SK-N-SH treated with all-trans-retinoic acid at 6 μM for 48 hours (cell line): ENCODE results near the gene PCDHB12.
"Not testable (repeated sequence)": the region's sequence is repeated elsewhere in the genome, so short reads cannot be mapped to it uniquely, and the experiment has no call there.

ENCODE experiments used
- ATAC-seq: fragments of 200-7000 bp; cut with Tn5 transposase; 3 replicates; pipeline ENCODE4 v1.9.1; 2020; ENCODE audit warnings: mild to moderate bottlenecking, moderate library complexity
- ARNTL ChIP-seq: fragments of 450-650 bp; formaldehyde crosslinking; IDR thresholded peaks from 2 replicates; pipeline ENCODE4 v1.5.0; 2020; ENCODE audit warnings: low read depth, mild to moderate bottlenecking, moderate library complexity, borderline replicate concordance
- CSRNP3 ChIP-seq: fragments of 250-450 bp; sonication (Bioruptor Pico); IDR thresholded peaks from 2 replicates; pipeline ENCODE4 v1.5.1; 2021; ENCODE audit warnings: mild to moderate bottlenecking, moderate library complexity
- ESRRG ChIP-seq: fragments of 250-450 bp; sonication (Bioruptor Pico); IDR thresholded peaks from 2 replicates; pipeline ENCODE4 v1.6.1; 2021; ENCODE audit warnings: mild to moderate bottlenecking
- GLIS3 ChIP-seq: fragments of 250-450 bp; sonication (Bioruptor Pico); IDR thresholded peaks from 2 replicates; pipeline ENCODE4 v1.5.0; 2020; ENCODE audit warnings: mild to moderate bottlenecking, moderate library complexity
- ISL1 ChIP-seq: fragments of 250-450 bp; sonication (Bioruptor Pico); IDR thresholded peaks from 2 replicates; pipeline ENCODE4 v2.1.2; 2022; ENCODE audit warnings: mild to moderate bottlenecking, moderate library complexity
- PPARA ChIP-seq: fragments of 250-450 bp; sonication (Bioruptor Pico); IDR thresholded peaks from 2 replicates; pipeline ENCODE4 v1.5.0; 2020; ENCODE audit warnings: mild to moderate bottlenecking, borderline replicate concordance
- TCF4 ChIP-seq: fragments of 250-450 bp; sonication (Bioruptor Pico); IDR thresholded peaks from 2 replicates; pipeline ENCODE4 v1.8.0; 2021; ENCODE audit warnings: mild to moderate bottlenecking, moderate library complexity, borderline replicate concordance
- ZFP3 ChIP-seq: fragments of 250-450 bp; sonication (Bioruptor Pico); IDR thresholded peaks from 2 replicates; pipeline ENCODE4 v1.5.0; 2020; ENCODE audit warnings: mild to moderate bottlenecking, moderate library complexity
- ZFP30 ChIP-seq: fragments of 450-650 bp; formaldehyde crosslinking; IDR thresholded peaks from 2 replicates; pipeline ENCODE4 v1.5.0; 2022; ENCODE audit warnings: mild to moderate bottlenecking, moderate library complexity
- ZNF70 ChIP-seq: fragments of 450-650 bp; formaldehyde crosslinking; IDR thresholded peaks from 2 replicates; pipeline ENCODE4 v1.5.0; 2020; ENCODE audit warnings: mild to moderate bottlenecking, moderate library complexity
- ZNF8 ChIP-seq: fragments of 450-650 bp; formaldehyde crosslinking; IDR thresholded peaks from 2 replicates; pipeline ENCODE4 v1.5.0; 2020; ENCODE audit warnings: mild to moderate bottlenecking, moderate library complexity
- TF ChIP-seq, protein P1 (sequence below): fragments of 250-450 bp; sonication (Bioruptor Pico); IDR thresholded peaks from 2 replicates; pipeline ENCODE4 v1.8.0; 2021; ENCODE audit warnings: low read depth, mild to moderate bottlenecking, moderate library complexity, borderline replicate concordance

The PCDHB12 gene

GRCh38 chr5:141196363-141196762 lies 12.2 kb upstream of the PCDHB12 start:
- no peak for ATAC-seq
- TF ChIP-seq ESRRG = no peak
- no peak for TF ChIP-seq GLIS3 (CRISPR knock-in tag)
- TF ChIP-seq ZFP30 (CRISPR knock-in tag) = no peak
- TF ChIP-seq, protein P1, sequence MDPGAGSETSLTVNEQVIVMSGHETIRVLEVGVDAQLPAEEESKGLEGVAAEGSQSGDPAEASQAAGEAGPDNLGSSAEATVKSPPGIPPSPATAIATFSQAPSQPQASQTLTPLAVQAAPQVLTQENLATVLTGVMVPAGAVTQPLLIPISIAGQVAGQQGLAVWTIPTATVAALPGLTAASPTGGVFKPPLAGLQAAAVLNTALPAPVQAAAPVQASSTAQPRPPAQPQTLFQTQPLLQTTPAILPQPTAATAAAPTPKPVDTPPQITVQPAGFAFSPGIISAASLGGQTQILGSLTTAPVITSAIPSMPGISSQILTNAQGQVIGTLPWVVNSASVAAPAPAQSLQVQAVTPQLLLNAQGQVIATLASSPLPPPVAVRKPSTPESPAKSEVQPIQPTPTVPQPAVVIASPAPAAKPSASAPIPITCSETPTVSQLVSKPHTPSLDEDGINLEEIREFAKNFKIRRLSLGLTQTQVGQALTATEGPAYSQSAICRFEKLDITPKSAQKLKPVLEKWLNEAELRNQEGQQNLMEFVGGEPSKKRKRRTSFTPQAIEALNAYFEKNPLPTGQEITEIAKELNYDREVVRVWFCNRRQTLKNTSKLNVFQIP (CRISPR knock-in tag) = no peak
- no peak for TF ChIP-seq TCF4
- TF ChIP-seq ZNF70 (CRISPR knock-in tag) = no peak
- TF ChIP-seq ARNTL (CRISPR knock-in tag) = no peak
- TF ChIP-seq, all 23 proteins: peak for 0

DNA sequence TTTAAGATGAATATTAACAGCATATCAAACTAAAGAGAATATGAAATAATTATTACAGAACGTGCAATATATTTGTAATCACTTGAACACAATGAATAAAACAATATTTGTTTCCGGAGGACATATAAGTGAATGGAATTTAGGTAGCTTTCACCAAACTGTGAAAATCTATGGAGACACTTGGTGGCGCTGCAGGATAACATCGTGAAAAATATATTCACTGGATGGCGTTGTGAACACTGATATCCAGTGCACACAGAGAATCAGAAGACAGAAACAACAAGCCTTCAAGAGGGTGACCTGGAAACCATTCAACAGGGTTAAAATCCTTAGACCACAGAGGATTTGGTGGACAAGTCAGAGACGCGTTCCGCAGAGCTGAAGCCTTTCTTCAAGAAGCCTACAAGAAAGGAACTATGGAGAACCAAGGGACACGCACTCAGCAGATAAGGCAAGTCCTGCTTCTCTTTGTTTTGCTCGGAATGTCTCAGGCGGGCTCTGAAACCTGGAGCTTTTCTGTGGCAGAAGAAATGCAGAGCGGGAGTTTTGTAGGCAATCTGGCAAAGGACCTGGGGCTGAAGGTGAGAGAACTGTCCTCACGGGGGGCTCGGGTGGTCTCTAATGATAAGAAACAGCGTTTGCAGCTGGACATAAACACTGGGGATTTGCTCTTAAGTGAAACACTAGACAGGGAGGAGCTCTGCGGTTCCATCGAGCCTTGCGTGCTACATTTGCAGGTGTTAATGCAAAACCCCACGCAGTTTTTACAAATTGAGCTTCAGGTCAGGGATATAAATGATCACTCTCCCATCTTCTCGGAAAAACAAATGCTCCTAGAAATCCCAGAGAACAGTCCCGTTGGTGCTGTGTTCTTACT lies 8.9 kb upstream of the PCDHB12 start, which contains the start of gene PCDHB11:
PCDHB11 (plus strand) TSS at position 269 of the 877 bp plus-strand sequence; CDS start at position 417, 148 bp downstream.
- no peak for TF ChIP-seq PPARA (CRISPR knock-in tag)
- no peak for TF ChIP-seq ZFP30 (CRISPR knock-in tag)
- no peak for TF ChIP-seq ZFP3
- TF ChIP-seq CSRNP3 (CRISPR knock-in tag) = no peak
- TF ChIP-seq ZNF8 (CRISPR knock-in tag) = no peak
- no peak for TF ChIP-seq ISL1 (CRISPR knock-in tag)
- no peak for ATAC-seq

GRCh38 chr5:141201126-141201525 lies 7.4 kb upstream of the PCDHB12 start:
- not testable (repeated sequence) for ATAC-seq

GRCh38 chr5:141201646-141202045 lies 6.9 kb upstream of the PCDHB12 start:
- not testable (repeated sequence) for ATAC-seq

GRCh38 chr5:141210281-141210680 lies 1.8 kb downstream of the PCDHB12 start:
- ATAC-seq = not testable (repeated sequence)

- not testable (repeated sequence) for ATAC-seq
These were observed 2.3 kb downstream of the PCDHB12 start for GRCh38 chr5:141210849-141211248.

GRCh38 chr5:141213656-141214339 lies 5.3 kb downstream of the PCDHB12 start, which contains the start of gene PCDHB13:
Gene PCDHB13, plus strand, starts transcription at chr5:141213919. Its CDS starts 205 bp downstream, at chr5:141214124.
- ATAC-seq = 0 out of 3 replicates have a peak, but pooled peaks have one; percentile 26

DNA sequence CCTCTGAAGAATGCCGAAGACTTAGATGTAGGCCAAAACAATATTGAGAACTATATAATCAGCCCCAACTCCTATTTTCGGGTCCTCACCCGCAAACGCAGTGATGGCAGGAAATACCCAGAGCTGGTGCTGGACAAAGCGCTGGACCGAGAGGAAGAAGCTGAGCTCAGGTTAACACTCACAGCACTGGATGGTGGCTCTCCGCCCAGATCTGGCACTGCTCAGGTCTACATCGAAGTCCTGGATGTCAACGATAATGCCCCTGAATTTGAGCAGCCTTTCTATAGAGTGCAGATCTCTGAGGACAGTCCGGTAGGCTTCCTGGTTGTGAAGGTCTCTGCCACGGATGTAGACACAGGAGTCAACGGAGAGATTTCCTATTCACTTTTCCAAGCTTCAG lies 6.1 kb downstream of the PCDHB12 start:
- ATAC-seq = not testable (repeated sequence)

GRCh38 chr5:141215504-141215903 lies 7.0 kb downstream of the PCDHB12 start:
- ATAC-seq = not testable (repeated sequence)

- ATAC-seq = not testable (repeated sequence)
These were observed 7.5 kb downstream of the PCDHB12 start for GRCh38 chr5:141216035-141216434.
